Measurements from ENCODE around the gene ADGRL2. TPM values are rescaled to one million over a fixed set of nuclear protein-coding genes. Genes with fewer than 3 reads are reported as not detected.

Gene ADGRL2
- polyA plus RNA-seq, 3 donors, result not detected

- Histone ChIP-seq H3K4me1 (ENCODE audit: control insufficient read depth in 1 of 2, insufficient read depth in 2 of 2, low read length in 2 of 2) (no peaks in the 10 kb centered on the region), H3K36me3 (replicated peaks in 1 of 2; ENCODE audit: control insufficient read depth in 1 of 2, insufficient read depth in 2 of 2, low read length in 2 of 2) (no peaks in the 10 kb centered on the region), H3K9me3 (replicated peaks in 1 of 2; ENCODE audit: control insufficient read depth in 1 of 2, insufficient read depth in 1 of 2, low read length in 2 of 2) (no peaks in the 10 kb centered on the region), H2AFZ (ENCODE audit: insufficient read depth, low read depth, low read length, poor library complexity, severe bottlenecking) (no peak overlapping the region), H3K4me2 (replicated peaks; ENCODE audit: extremely low read depth, low read length, poor library complexity, severe bottlenecking) (no peak overlapping the region), H3K79me2 (ENCODE audit: insufficient read depth, low read length) (no peaks in the 10 kb centered on the region), H4K20me1 (ENCODE audit: insufficient read depth, low read length) (no peaks in the 10 kb centered on the region), H3K4me3 (replicated peaks in 1 of 3; ENCODE audit: low read depth in 2 of 3, low read length in 3 of 3) (no peak overlapping the region), H3K27ac (ENCODE audit: low read depth in 1 of 2, low read length in 2 of 2) (no peak overlapping the region), H3K27me3 (ENCODE audit: control insufficient read depth in 2 of 2, insufficient read depth in 2 of 2, low read length in 2 of 2) (no peaks in the 10 kb centered on the region), H3K9ac (ENCODE audit: insufficient read depth, low read length, poor library complexity, severe bottlenecking) (no peak overlapping the region)
- intact Hi-C loops (cut with micrococcal nuclease), result no loop called here
- peaks cover 0 to 2% (median 0%) of the 10 kb centered on the region in 3 donors for H3K27me3 Mint-ChIP-seq (ENCODE audit: low read depth in 3 of 3)
- no peak overlapping the region for H3K27ac Mint-ChIP-seq
- H3K9me3 Mint-ChIP-seq, result no peaks in the 10 kb centered on the region
- no peak overlapping the region for H3K4me3 Mint-ChIP-seq
- no peaks in the 10 kb centered on the region for H3K4me1 Mint-ChIP-seq
- no CpG with 5 or more reads among the region's 5 CpGs for WGBS (ENCODE audit: insufficient coverage)
- no peak for TF ChIP-seq CTCF (IDR thresholded peaks at IDR 0.05)
- H3K36me3 Mint-ChIP-seq, result no peaks in the 10 kb centered on the region
- DNase-seq, result no peak
These were observed 48.3 kb downstream of the ADGRL2 start for GRCh38 chr1:81848880-81849682.

- Histone ChIP-seq H3K4me3 (replicated peaks in 1 of 3; ENCODE audit: low read depth in 2 of 3, low read length in 3 of 3) (no peak overlapping the region), H3K9me3 (replicated peaks in 1 of 2; ENCODE audit: control insufficient read depth in 1 of 2, insufficient read depth in 1 of 2, low read length in 2 of 2) (no peaks in the 10 kb centered on the region), H3K36me3 (replicated peaks in 1 of 2; ENCODE audit: control insufficient read depth in 1 of 2, insufficient read depth in 2 of 2, low read length in 2 of 2) (no peaks in the 10 kb centered on the region), H3K27me3 (ENCODE audit: control insufficient read depth in 2 of 2, insufficient read depth in 2 of 2, low read length in 2 of 2) (no peaks in the 10 kb centered on the region), H4K20me1 (ENCODE audit: insufficient read depth, low read length) (no peaks in the 10 kb centered on the region), H3K4me2 (replicated peaks; ENCODE audit: extremely low read depth, low read length, poor library complexity, severe bottlenecking) (no peak overlapping the region), H3K27ac (ENCODE audit: low read depth in 1 of 2, low read length in 2 of 2) (no peak overlapping the region), H3K9ac (ENCODE audit: insufficient read depth, low read length, poor library complexity, severe bottlenecking) (no peak overlapping the region), H2AFZ (ENCODE audit: insufficient read depth, low read depth, low read length, poor library complexity, severe bottlenecking) (no peak overlapping the region), H3K79me2 (ENCODE audit: insufficient read depth, low read length) (no peaks in the 10 kb centered on the region), H3K4me1 (ENCODE audit: control insufficient read depth in 1 of 2, insufficient read depth in 2 of 2, low read length in 2 of 2) (no peaks in the 10 kb centered on the region)
- intact Hi-C loops (cut with micrococcal nuclease), result no loop called here
- H3K27me3 Mint-ChIP-seq (ENCODE audit: low read depth in 3 of 3), result peaks cover 0 to 2% (median 0%) of the 10 kb centered on the region in 3 donors
- WGBS (ENCODE audit: insufficient coverage), result 83% methylated on average over 2 of the region's 3 CpGs
- no peaks in the 10 kb centered on the region for H3K9me3 Mint-ChIP-seq
- no peak overlapping the region for H3K27ac Mint-ChIP-seq
- H3K36me3 Mint-ChIP-seq, result no peaks in the 10 kb centered on the region
- no peaks in the 10 kb centered on the region for H3K4me1 Mint-ChIP-seq
- DNase-seq, result no peak
- TF ChIP-seq CTCF (IDR thresholded peaks at IDR 0.05), result no peak
- no peak overlapping the region for H3K4me3 Mint-ChIP-seq
These were observed 49.3 kb downstream of the ADGRL2 start for GRCh38 chr1:81850031-81850430.

Measured in CD14-positive monocyte (primary cell).